Lung (tissue), 12 donors: Measurements from ENCODE around the gene HLA-DOA. TPM values are rescaled to one million over a fixed set of nuclear protein-coding genes. Genes with fewer than 3 reads are reported as not detected.
A peak's percentile ranks its signal among the peaks of the same experiment; 100 is the strongest.

Source experiments
- ATAC-seq: fragments of 200-7000 bp; cut with Tn5 transposase; one replicate; pipeline ENCODE4 v1.9.1; 2020; ENCODE audit warnings: moderate number of reproducible peaks; ENCODE audit not compliant: insufficient read depth, low FRiP score
- DNase-seq, 3 donors: peaks; one replicate each; pipeline ENCODE4 v3.0.0-alpha.2; 2013 to 2017
- H3K27ac ChIP-seq, 2 donors: one replicate each; pipeline ENCODE4 v1.5.1; 2013; ENCODE audit warnings: mild to moderate bottlenecking in 2 of 2, moderate library complexity in 2 of 2, control low read depth in 1 of 2, inconsistent platforms in 1 of 2, low read depth in 1 of 2, low read length in 1 of 2
- H3K27me3 ChIP-seq, 3 donors: one replicate each; pipeline ENCODE4 v1.5.1; 2013; ENCODE audit warnings: low read length in 2 of 3; ENCODE audit not compliant: control insufficient read depth in 3 of 3, insufficient read depth in 3 of 3
- H3K36me3 ChIP-seq, 4 donors: one replicate each; pipeline ENCODE4 v1.5.1; 2013; ENCODE audit warnings: low read length in 4 of 4, mild to moderate bottlenecking in 1 of 4, moderate library complexity in 1 of 4; ENCODE audit not compliant: control insufficient read depth in 4 of 4, insufficient read depth in 4 of 4
- H3K4me1 ChIP-seq, 5 donors: one replicate each; pipeline ENCODE4 v1.5.1; 2013; ENCODE audit warnings: low read length in 5 of 5, mild to moderate bottlenecking in 2 of 5, moderate library complexity in 1 of 5; ENCODE audit not compliant: control insufficient read depth in 5 of 5, insufficient read depth in 5 of 5
- H3K4me3 ChIP-seq: one replicate; pipeline ENCODE4 v1.5.1; 2013; ENCODE audit warnings: mild to moderate bottlenecking, control low read depth, moderate library complexity
- H3K9ac ChIP-seq, 2 donors: one replicate each; pipeline ENCODE4 v1.5.1; 2013; ENCODE audit warnings: low read length in 2 of 2, control low read depth in 1 of 2; ENCODE audit not compliant: insufficient read depth in 1 of 2
- H3K9me3 ChIP-seq, 4 donors: one replicate each; pipeline ENCODE4 v1.5.1; 2013; ENCODE audit warnings: low read length in 3 of 4, mild to moderate bottlenecking in 1 of 4, moderate library complexity in 1 of 4; ENCODE audit not compliant: control insufficient read depth in 4 of 4, insufficient read depth in 3 of 4
- WGBS, 2 donors: extraction: QIAGEN DNeasy Blood & Tissue Kit; methylation state at CpG; one replicate each; pipeline ENCODE4 v1.1.7; 2013; 5-methylcytosine and 5-hydroxymethylcytosine counted together
- polyA plus RNA-seq, 2 donors: library from polyadenylated mRNA; stranded (reverse); fragments of 200-250 nt; gene quantifications; one replicate each; pipeline ENCODE4 v1.2.1, GENCODE V29; 2013
- total RNA-seq, 2 donors: library from RNA; depleted of rRNA in 1 of 2; stranded (reverse); fragments of >200 nt in 1 of 2; gene quantifications; one replicate each; pipeline ENCODE4 v1.2.1, GENCODE V29; 2014 to 2021
- TF ChIP-seq, protein P1 (sequence below): IDR thresholded peaks from 2 replicates; pipeline ENCODE4 v1.5.1; 2012; ENCODE audit warnings: mild to moderate bottlenecking; ENCODE audit errors: control extremely low read depth, extremely low read depth
- donor health status: control.
- donor health status: control.
- donor health status: Bipolar disorder and iron deficiency.
- donor health status: healthy.
- donor health status: DM: yes; HTN: yes; CAD: no.

Gene HLA-DOA
- total and polyA plus RNA-seq, 4 donors: 4.6 to 26.4 (median 16.8) TPM

DNA sequence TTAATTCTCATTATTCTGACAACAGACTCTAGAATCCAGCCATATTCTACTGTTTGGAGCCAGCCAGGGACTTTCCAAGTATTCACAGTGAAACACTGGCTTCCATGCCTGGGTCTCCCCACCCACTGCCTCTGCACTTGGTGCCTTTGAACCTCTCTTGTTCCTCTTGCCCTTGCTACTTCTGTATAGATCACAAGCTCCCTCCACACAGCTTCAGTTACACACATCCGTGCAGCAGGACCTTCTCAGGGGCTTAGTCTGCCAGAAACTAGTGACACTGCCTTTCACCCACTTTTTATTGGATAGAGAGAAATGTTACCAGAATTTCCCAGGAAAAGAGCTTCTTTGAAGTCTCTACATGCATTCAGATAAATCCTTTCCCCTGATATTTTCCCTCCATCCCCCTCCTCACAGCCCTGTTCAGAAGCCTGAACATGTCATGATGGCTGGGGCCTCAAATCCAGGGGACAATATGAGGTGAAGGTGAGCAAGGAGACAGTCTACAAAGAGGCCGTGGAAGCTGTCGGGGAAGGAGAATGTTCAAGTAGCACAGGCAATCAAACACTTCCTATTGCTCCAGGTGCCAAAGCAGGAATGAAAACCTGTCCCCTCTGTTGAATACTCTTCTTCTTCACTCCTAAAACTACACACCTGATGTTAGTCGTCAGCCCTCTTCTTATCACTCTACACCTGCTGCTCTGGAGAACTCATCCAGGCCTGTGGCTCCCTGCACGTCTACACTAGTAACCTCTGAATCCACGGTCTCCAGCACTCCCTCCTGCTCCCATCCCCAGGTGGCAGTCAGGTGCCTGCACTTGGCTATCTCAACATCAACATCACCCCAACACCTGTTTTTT, 20.2 kb upstream of the HLA-DOA start:
- TF ChIP-seq, protein P1, sequence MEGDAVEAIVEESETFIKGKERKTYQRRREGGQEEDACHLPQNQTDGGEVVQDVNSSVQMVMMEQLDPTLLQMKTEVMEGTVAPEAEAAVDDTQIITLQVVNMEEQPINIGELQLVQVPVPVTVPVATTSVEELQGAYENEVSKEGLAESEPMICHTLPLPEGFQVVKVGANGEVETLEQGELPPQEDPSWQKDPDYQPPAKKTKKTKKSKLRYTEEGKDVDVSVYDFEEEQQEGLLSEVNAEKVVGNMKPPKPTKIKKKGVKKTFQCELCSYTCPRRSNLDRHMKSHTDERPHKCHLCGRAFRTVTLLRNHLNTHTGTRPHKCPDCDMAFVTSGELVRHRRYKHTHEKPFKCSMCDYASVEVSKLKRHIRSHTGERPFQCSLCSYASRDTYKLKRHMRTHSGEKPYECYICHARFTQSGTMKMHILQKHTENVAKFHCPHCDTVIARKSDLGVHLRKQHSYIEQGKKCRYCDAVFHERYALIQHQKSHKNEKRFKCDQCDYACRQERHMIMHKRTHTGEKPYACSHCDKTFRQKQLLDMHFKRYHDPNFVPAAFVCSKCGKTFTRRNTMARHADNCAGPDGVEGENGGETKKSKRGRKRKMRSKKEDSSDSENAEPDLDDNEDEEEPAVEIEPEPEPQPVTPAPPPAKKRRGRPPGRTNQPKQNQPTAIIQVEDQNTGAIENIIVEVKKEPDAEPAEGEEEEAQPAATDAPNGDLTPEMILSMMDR: no peak
- peaks cover 0 to 16% (median 2%) of the 10 kb centered on the region in 3 donors for H3K27me3 ChIP-seq
- WGBS, 2 donors: 41 to 47% methylated on average over 6 of the region's 6 CpGs

DNA sequence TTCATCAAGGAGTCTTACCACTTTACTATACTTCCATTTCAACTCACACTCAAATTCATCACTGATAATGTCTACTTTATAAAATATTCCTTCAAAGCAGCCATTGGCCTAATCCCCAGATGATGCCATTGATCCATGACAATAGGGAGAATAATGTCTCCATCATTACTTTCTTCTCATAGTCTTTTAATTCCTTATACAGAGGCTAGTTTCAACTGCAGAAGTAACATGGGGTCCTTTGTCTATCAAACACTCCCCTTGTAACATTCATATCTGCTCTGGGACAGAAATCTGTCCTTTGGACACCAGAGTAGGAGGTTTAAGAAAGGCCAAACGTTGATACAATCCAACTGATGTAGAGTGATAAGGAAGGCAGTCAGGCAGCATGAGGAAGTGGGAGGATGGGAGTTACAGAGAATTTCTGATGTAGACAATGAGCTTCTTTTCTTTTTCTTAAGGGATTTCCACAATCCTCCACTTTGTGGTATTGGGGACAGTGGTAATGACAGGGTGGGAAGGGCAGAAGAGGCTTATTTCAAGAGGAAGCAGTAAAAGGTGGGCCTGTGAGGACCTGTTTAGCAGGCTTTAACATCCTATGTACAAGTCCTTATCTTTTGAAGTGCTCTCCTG, 18.9 kb upstream of the HLA-DOA start:
- ATAC-seq: no peak
- Histone ChIP-seq H3K9me3 (no peaks in the 10 kb centered on the region), H3K27me3 (peaks cover 0 to 11% (median 2%) of the 10 kb centered on the region in 3 donors), H3K36me3 (no peaks in the 10 kb centered on the region), H3K4me3 (no peak overlapping the region), H3K9ac (no peak overlapping the region), H3K4me1 (peaks cover 0 to 5% (median 0%) of the 10 kb centered on the region in 5 donors), H3K27ac (peak overlapping the region in 1 of 2 donors; percentile 55)
- WGBS, 2 donors: 4 to 11% methylated on average over 1 of the region's 1 CpG
- no peak for DNase-seq
- TF ChIP-seq, protein P1: no peak

More for the DNA sequence above, 20.2 kb upstream of the HLA-DOA start:
- H3K27ac ChIP-seq: peak overlapping the region; percentile 10 to 88
- no peaks in the 10 kb centered on the region for H3K36me3 ChIP-seq
- DNase-seq (peak in 1 of 3 donors; percentile 29), ATAC-seq (peak; percentile 92)
- H3K4me1 ChIP-seq: peaks cover 0 to 5% (median 0%) of the 10 kb centered on the region in 5 donors
- no peak overlapping the region for H3K4me3 ChIP-seq
- no peaks in the 10 kb centered on the region for H3K9me3 ChIP-seq
- no peak overlapping the region for H3K9ac ChIP-seq

DNA sequence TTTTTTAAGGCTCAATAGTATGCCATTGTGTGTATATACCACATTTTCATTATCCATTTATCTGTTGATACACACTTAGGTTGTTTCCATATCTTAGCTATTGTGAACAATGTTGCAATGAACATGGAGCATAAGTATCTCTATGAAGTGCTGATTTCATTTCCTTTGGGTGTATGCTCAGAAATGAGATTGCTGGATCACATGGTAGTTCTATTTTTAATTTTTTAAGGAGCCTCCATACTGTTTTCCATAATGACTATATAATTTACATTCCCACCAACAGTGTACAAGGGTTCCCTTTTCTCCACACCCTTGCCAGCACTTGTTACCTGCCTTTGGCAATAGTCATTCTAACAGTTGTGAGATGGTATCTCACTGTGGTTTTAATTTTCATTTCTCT, 15.1 kb upstream of the HLA-DOA start:
- no peaks in the 10 kb centered on the region for H3K36me3 ChIP-seq
- H3K4me1 ChIP-seq: peaks cover 0 to 5% (median under 1%) of the 10 kb centered on the region in 5 donors
- H3K4me3 ChIP-seq: no peak overlapping the region
- no peak for DNase-seq
- no peak overlapping the region for H3K9ac ChIP-seq
- H3K27me3 ChIP-seq: peaks cover 0 to 2% (median 0%) of the 10 kb centered on the region in 3 donors
- no peak for ATAC-seq
- H3K27ac ChIP-seq: no peak overlapping the region
- H3K9me3 ChIP-seq: no peaks in the 10 kb centered on the region
- TF ChIP-seq, protein P1: no peak
